Neural cell (in vitro differentiated cells): ENCODE data around the gene CEMIP. TPM values are rescaled to one million over a fixed set of nuclear protein-coding genes. Genes with fewer than 3 reads are reported as not detected.

ENCODE experiments used
- H2AFZ ChIP-seq: fragments of 200-600, 300-800 bp; sonication (generic), shearing (Covaris generic); 2 replicates; pipeline ENCODE4 v1.6.0; 2014; ENCODE audit warnings: low read depth, mild to moderate bottlenecking, antibody characterized with exemption, low read length, moderate library complexity
- H3F3A ChIP-seq: fragments of 200-600 bp; shearing (Covaris generic); 2 replicates; pipeline ENCODE4 v1.6.1; 2016; ENCODE audit warnings: mild to moderate bottlenecking, moderate library complexity, mixed read lengths, antibody characterized with exemption, low read length; ENCODE audit not compliant: insufficient read depth, poor library complexity, severe bottlenecking
- H3K27ac ChIP-seq: fragments of 200-600, 300-800 bp; sonication (generic), shearing (Covaris generic); 2 replicates; pipeline ENCODE4 v1.5.1; 2014; ENCODE audit warnings: mild to moderate bottlenecking, low read length, moderate library complexity
- H3K27me3 ChIP-seq: fragments of 300-800, 200-600 bp; sonication (generic), shearing (Covaris generic); 2 replicates; pipeline ENCODE4 v1.6.0; 2014; ENCODE audit warnings: mild to moderate bottlenecking, low read depth, low read length, moderate library complexity; ENCODE audit not compliant: insufficient read depth
- H3K36me3 ChIP-seq: fragments of 300-800, 200-600 bp; sonication (generic), shearing (Covaris generic); 2 replicates; pipeline ENCODE4 v1.5.1; 2014; ENCODE audit warnings: mild to moderate bottlenecking, antibody characterized with exemption, low read length, moderate library complexity; ENCODE audit not compliant: insufficient read depth
- H3K4me2 ChIP-seq: fragments of 300-800, 200-600 bp; sonication (generic), shearing (Covaris generic); 2 replicates; pipeline ENCODE4 v1.6.0; 2014; ENCODE audit warnings: mild to moderate bottlenecking, low read length
- H3K4me3 ChIP-seq: fragments of 300-800, 200-600 bp; sonication (generic), shearing (Covaris generic); 2 replicates; pipeline ENCODE4 v1.5.1; 2014; ENCODE audit warnings: mild to moderate bottlenecking, low read length, moderate library complexity
- H3K79me2 ChIP-seq: fragments of 200-600 bp; shearing (Covaris generic); replicated peaks from 2 replicates; pipeline ENCODE4 v1.6.0; 2014; ENCODE audit warnings: mild to moderate bottlenecking, low read length, moderate library complexity; ENCODE audit not compliant: insufficient read depth
- H3K9ac ChIP-seq: fragments of 300-800, 200-600 bp; sonication (generic), shearing (Covaris generic); 2 replicates; pipeline ENCODE4 v1.6.1; 2016; ENCODE audit warnings: mild to moderate bottlenecking, low read length, mixed read lengths
- H3K9me2 ChIP-seq: fragments of 200-600 bp; shearing (Covaris generic); 2 replicates; pipeline ENCODE4 v1.6.1; 2016; ENCODE audit warnings: mild to moderate bottlenecking, low read length, mixed read lengths; ENCODE audit not compliant: insufficient read depth
- H3K9me3 ChIP-seq: fragments of 200-600, 300-800 bp; sonication (generic), shearing (Covaris generic); 2 replicates; pipeline ENCODE4 v1.6.1; 2016; ENCODE audit warnings: mild to moderate bottlenecking, mixed run types, low read length, moderate library complexity, mixed read lengths
- H4K20me1 ChIP-seq: fragments of 200-600 bp; shearing (Covaris generic); 2 replicates; pipeline ENCODE4 v1.6.1; 2016; ENCODE audit warnings: mild to moderate bottlenecking, mixed run types; ENCODE audit not compliant: insufficient read depth
- EP300 ChIP-seq: fragments of 450-650 bp; conservative IDR thresholded peaks from 2 replicates; pipeline ENCODE4 v1.6.1; 2014; ENCODE audit warnings: antibody characterized with exemption, mild to moderate bottlenecking, moderate library complexity; ENCODE audit not compliant: poor library complexity, severe bottlenecking
- EZH2 ChIP-seq: fragments of 200-600, 300-800 bp; shearing (Covaris generic), sonication (generic); IDR thresholded peaks from 2 replicates; pipeline ENCODE4 v1.6.1; 2014; ENCODE audit warnings: antibody characterized with exemption, low read length, borderline replicate concordance, mild to moderate bottlenecking; ENCODE audit not compliant: insufficient read depth, poor library complexity, severe bottlenecking
- MXI1 ChIP-seq: fragments of 450-650 bp; conservative IDR thresholded peaks from 2 replicates; pipeline ENCODE4 v1.6.1; 2014; ENCODE audit warnings: antibody characterized with exemption, mild to moderate bottlenecking; ENCODE audit not compliant: poor library complexity, severe bottlenecking
- POLR2AphosphoS5 ChIP-seq: IDR thresholded peaks from 2 replicates; pipeline ENCODE4 v1.6.1; 2012
- RAD21 ChIP-seq: fragments of 450-650 bp; conservative IDR thresholded peaks from 2 replicates; pipeline ENCODE4 v1.6.1; 2014; ENCODE audit warnings: antibody characterized with exemption, mild to moderate bottlenecking, moderate library complexity
- REST ChIP-seq: IDR thresholded peaks from 2 replicates; pipeline ENCODE4 v1.6.1; 2012; ENCODE audit warnings: borderline replicate concordance
- SMC3 ChIP-seq: fragments of 450-650 bp; conservative IDR thresholded peaks from 2 replicates; pipeline ENCODE4 v1.6.1; 2014; ENCODE audit warnings: antibody characterized with exemption, mild to moderate bottlenecking, moderate library complexity; ENCODE audit not compliant: poor library complexity
- TAF1 ChIP-seq: IDR thresholded peaks from 2 replicates; pipeline ENCODE4 v1.6.1; 2012; ENCODE audit warnings: low read depth
- polyA plus RNA-seq: library from polyadenylated mRNA; depleted of rRNA; stranded (reverse); fragments of >200 nt; gene quantifications from 2 replicates; pipeline ENCODE4 v1.2.3, GENCODE V29; 2014

Gene CEMIP
- polyA plus RNA-seq, 1 donor from 2014 or later: 0.04 TPM

- TF ChIP-seq RAD21: no peak
- no peak for TF ChIP-seq TAF1
- no peak for TF ChIP-seq EP300
- TF ChIP-seq EZH2: no peak
- TF ChIP-seq MXI1: no peak
- TF ChIP-seq REST: no peak
- TF ChIP-seq SMC3: no peak
- H3K36me3 ChIP-seq: no peaks in the 10 kb centered on the region
- H3K79me2 ChIP-seq: no peaks in the 10 kb centered on the region
- H3K9ac ChIP-seq: no peak overlapping the region
- no peak overlapping the region for H2AFZ ChIP-seq
- no peaks in the 10 kb centered on the region for H4K20me1 ChIP-seq
- H3K4me3 ChIP-seq: no peak overlapping the region
- no peaks in the 10 kb centered on the region for H3K27me3 ChIP-seq
- H3K27ac ChIP-seq: no peak overlapping the region
- H3K9me2 ChIP-seq: no peaks in the 10 kb centered on the region
- H3F3A ChIP-seq: no peaks in the 10 kb centered on the region
- H3K4me2 ChIP-seq: no peak overlapping the region
- no peaks in the 10 kb centered on the region for H3K9me3 ChIP-seq
Observed at GRCh38 chr15:80873366-80873952, 94.3 kb downstream of the CEMIP start.

GRCh38 chr15:80875568-80876347 is 96.6 kb downstream of the CEMIP start:
- H3K4me2 ChIP-seq: no peak overlapping the region
- H3K27ac ChIP-seq: no peak overlapping the region

More at GRCh38 chr15:80875568-80876347, 96.6 kb downstream of the CEMIP start:
- Histone ChIP-seq H3K79me2 (no peaks in the 10 kb centered on the region), H4K20me1 (no peaks in the 10 kb centered on the region), H3K4me3 (no peak overlapping the region), H3K9me2 (no peaks in the 10 kb centered on the region), H3F3A (no peaks in the 10 kb centered on the region), H3K9ac (no peak overlapping the region), H3K9me3 (no peaks in the 10 kb centered on the region), H3K36me3 (no peaks in the 10 kb centered on the region), H2AFZ (no peak overlapping the region), H3K27me3 (no peaks in the 10 kb centered on the region)
- TF ChIP-seq REST: no peak
- no peak for TF ChIP-seq MXI1
- TF ChIP-seq SMC3: no peak
- TF ChIP-seq POLR2AphosphoS5: no peak
- no peak for TF ChIP-seq EZH2
- TF ChIP-seq EP300: no peak
